SU-DHL-6 (cell line): ENCODE data around the gene GPR84.

Source experiments
- H2AFZ ChIP-seq: fragments of 200-600 bp; sonication (generic); 2 replicates; pipeline ENCODE4 v1.6.1; 2014; ENCODE audit warnings: low read depth, mild to moderate bottlenecking, moderate library complexity, mixed read lengths, antibody characterized with exemption, low read length; ENCODE audit not compliant: severe bottlenecking
- H3F3A ChIP-seq: fragments of 200-600 bp; shearing (Covaris generic); 2 replicates; pipeline ENCODE4 v1.6.0; 2016; ENCODE audit warnings: antibody characterized with exemption, mild to moderate bottlenecking; ENCODE audit not compliant: insufficient read depth
- H3K27ac ChIP-seq: fragments of 200-600 bp; sonication (generic); 2 replicates; pipeline ENCODE4 v1.5.1; 2016; ENCODE audit warnings: low read depth, mild to moderate bottlenecking, low read length, moderate library complexity, mixed read lengths
- H3K27me3 ChIP-seq: fragments of 200-600 bp; sonication (generic), shearing (Covaris generic); 2 replicates; pipeline ENCODE4 v1.6.0; 2014; ENCODE audit warnings: mild to moderate bottlenecking, low read length
- H3K36me3 ChIP-seq: fragments of 200-600 bp; sonication (generic); 2 replicates; pipeline ENCODE4 v1.6.1; 2014; ENCODE audit warnings: mild to moderate bottlenecking, low read length, mixed read lengths
- H3K4me2 ChIP-seq: fragments of 300-600, 200-600 bp; shearing (Covaris generic), sonication (generic); 2 replicates; pipeline ENCODE4 v1.6.0; 2014; ENCODE audit warnings: low read length, low read depth, mild to moderate bottlenecking; ENCODE audit not compliant: poor library complexity, severe bottlenecking
- H3K4me3 ChIP-seq: fragments of 200-600 bp; sonication (generic); 2 replicates; pipeline ENCODE4 v1.5.1; 2014; ENCODE audit warnings: antibody characterized with exemption, low read length, mild to moderate bottlenecking, mixed read lengths; ENCODE audit not compliant: insufficient read depth, poor library complexity, severe bottlenecking
- H3K79me2 ChIP-seq: fragments of 200-600 bp; sonication (generic); 2 replicates; pipeline ENCODE4 v1.6.1; 2014; ENCODE audit warnings: mild to moderate bottlenecking, low read length, moderate library complexity; ENCODE audit not compliant: insufficient read depth
- H3K9ac ChIP-seq: fragments of 200-600 bp; sonication (generic); 2 replicates; pipeline ENCODE4 v1.7.0; 2014; ENCODE audit warnings: mild to moderate bottlenecking, low read length
- H3K9me2 ChIP-seq: fragments of 200-600 bp; sonication (generic); replicated peaks from 2 replicates; pipeline ENCODE4 v1.6.1; 2014; ENCODE audit warnings: low read length; ENCODE audit not compliant: insufficient read depth
- H3K9me3 ChIP-seq: fragments of 200-600 bp; sonication (generic); 2 replicates; pipeline ENCODE4 v1.6.1; 2014; ENCODE audit warnings: low read length, mixed read lengths; ENCODE audit not compliant: insufficient read depth
- H4K20me1 ChIP-seq: fragments of 200-600 bp; sonication (generic); 2 replicates; pipeline ENCODE4 v1.6.1; 2014; ENCODE audit warnings: low read depth, mild to moderate bottlenecking, antibody characterized with exemption, low read length, moderate library complexity, mixed read lengths
- EZH2phosphoT487 ChIP-seq: fragments of 200-600 bp; sonication (generic), shearing (Covaris generic); conservative IDR thresholded peaks from 2 replicates; pipeline ENCODE4 v1.6.1; 2018; ENCODE audit warnings: mild to moderate bottlenecking, antibody characterized with exemption, low read length, moderate library complexity, mixed read lengths
- TF ChIP-seq, protein P1 (sequence below): fragments of 200-600 bp; sonication (generic); IDR thresholded peaks from one replicate; pipeline ENCODE4 v1.5.1; 2017; ENCODE audit warnings: antibody characterized with exemption, mild to moderate bottlenecking, low read length, moderate library complexity; ENCODE audit not compliant: insufficient read depth, poor library complexity, severe bottlenecking

The GPR84 gene

DNA sequence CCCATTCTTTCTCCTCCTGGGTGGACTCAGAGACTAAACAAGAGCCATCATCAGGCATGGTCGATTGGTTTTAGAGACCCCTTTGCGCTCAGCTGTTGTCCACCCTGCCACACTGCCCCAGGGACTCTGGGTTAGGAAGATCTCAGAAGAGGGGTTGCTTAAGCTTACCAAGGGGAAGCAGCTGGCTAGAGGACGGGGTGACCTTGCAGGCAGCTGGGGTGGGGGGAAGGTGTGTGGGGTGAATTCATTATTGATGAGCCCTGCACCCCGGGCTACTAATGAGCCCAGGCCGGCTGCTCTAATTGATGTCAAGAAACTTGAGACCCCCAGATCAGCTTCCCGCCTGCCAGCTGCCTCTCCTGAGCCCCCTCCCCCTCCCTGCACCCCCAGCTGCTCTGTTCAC lies 28.9 kb upstream of the GPR84 start:
- no peaks in the 10 kb centered on the region for H3F3A ChIP-seq
- H3K27me3 ChIP-seq: no peaks in the 10 kb centered on the region
- no peaks in the 10 kb centered on the region for H3K36me3 ChIP-seq
- TF ChIP-seq EZH2phosphoT487: no peak
- TF ChIP-seq, protein P1, sequence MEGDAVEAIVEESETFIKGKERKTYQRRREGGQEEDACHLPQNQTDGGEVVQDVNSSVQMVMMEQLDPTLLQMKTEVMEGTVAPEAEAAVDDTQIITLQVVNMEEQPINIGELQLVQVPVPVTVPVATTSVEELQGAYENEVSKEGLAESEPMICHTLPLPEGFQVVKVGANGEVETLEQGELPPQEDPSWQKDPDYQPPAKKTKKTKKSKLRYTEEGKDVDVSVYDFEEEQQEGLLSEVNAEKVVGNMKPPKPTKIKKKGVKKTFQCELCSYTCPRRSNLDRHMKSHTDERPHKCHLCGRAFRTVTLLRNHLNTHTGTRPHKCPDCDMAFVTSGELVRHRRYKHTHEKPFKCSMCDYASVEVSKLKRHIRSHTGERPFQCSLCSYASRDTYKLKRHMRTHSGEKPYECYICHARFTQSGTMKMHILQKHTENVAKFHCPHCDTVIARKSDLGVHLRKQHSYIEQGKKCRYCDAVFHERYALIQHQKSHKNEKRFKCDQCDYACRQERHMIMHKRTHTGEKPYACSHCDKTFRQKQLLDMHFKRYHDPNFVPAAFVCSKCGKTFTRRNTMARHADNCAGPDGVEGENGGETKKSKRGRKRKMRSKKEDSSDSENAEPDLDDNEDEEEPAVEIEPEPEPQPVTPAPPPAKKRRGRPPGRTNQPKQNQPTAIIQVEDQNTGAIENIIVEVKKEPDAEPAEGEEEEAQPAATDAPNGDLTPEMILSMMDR: no peak
- H3K9me2 ChIP-seq: no peaks in the 10 kb centered on the region
- no peak overlapping the region for H3K4me3 ChIP-seq
- H3K4me2 ChIP-seq: no peak overlapping the region
- no peaks in the 10 kb centered on the region for H4K20me1 ChIP-seq
- no peak overlapping the region for H3K9ac ChIP-seq
- H2AFZ ChIP-seq: no peak overlapping the region
- no peak overlapping the region for H3K27ac ChIP-seq
- H3K79me2 ChIP-seq: no peaks in the 10 kb centered on the region
- H3K9me3 ChIP-seq: no peaks in the 10 kb centered on the region

DNA sequence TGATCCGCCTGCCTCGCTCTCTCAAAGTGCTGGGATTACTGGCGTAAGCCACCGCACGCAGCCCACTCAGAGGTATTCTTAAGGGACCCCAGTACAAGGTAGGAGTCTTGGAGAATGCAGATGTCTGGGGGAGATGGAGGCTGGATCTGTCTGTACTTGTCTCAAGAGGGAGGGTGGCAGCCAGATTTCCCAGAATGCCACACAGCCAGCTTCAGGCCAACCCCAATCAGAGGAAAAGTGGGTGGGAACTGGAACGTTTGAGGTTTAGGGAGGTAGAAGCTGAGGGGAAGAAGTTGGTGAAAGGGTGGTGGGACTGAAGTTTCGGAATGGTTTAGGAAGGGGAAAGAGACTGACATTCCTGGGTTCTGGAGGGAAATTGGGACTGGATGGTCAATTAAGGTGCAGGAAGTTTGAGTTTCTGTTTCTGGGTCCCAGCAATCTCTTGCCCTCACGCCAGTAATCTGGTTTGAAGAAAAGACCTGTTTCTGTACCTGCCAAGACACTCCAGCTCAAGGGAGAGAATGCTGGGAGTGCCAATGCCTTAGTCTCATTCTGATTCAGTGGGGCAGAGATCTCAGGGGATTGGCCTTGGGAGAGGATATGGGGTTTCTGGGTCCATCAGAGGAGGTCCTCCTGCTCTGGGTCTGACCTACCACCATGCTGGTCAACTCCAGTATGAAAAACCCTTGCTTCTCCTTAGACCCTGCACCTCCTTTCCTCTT lies 28.4 kb upstream of the GPR84 start:
- Histone ChIP-seq H3K27ac (no peak overlapping the region), H3F3A (no peaks in the 10 kb centered on the region), H3K9ac (no peak overlapping the region)

DNA sequence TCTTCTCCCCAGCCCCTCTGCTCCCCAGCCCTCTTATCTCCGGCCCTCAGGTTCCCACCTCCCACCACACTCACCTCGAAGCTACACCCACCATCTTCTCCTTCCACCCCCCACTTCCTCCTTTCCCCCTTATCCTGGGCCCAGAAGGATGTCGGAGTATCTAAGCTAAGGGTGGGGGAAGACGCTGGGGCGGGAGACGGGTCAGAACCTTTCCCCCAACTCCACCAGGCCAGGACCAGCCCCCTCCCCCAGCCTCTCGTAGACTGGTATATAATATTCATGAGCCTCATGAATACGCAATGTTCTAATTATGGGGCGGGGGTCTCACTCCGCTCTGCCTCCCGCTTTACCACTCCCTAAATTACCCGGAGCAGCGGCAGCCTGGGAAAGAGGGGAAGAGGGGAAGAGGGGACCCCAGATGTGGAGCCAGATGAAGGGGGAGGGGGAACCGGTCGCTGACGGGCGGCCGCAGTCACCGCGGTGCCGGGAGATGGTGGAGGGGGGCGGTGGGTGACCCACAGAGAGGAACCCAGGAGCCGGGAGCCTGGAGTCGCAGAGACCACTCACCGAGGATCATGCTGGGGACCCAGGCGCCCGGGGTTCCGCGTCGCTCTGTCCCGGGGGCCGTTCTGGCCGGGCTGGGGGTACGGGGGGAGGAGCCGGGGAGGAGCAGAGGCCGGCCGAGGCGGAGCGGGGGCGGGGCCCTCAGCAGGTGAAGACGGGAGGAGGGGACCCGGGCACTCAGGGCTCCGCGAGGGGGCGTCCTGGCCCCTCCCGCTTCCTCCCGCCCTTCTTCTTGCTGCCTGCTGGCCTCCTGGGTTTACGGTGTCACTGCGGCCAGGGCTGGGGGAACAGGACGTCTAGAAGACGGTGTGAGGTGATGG lies 26.6 kb upstream of the GPR84 start:
- H3K9me3 ChIP-seq: no peaks in the 10 kb centered on the region
- H3K4me2 ChIP-seq: peak overlapping the region; percentile 90
- peak overlapping the region; percentile 53 for H3K9ac ChIP-seq
- H3K79me2 ChIP-seq: no peaks in the 10 kb centered on the region
- no peaks in the 10 kb centered on the region for H3K27me3 ChIP-seq
- H3K4me3 ChIP-seq: peak overlapping the region; percentile 67
- no peak overlapping the region for H3K27ac ChIP-seq
- H3K9me2 ChIP-seq: no peaks in the 10 kb centered on the region
- no peaks in the 10 kb centered on the region for H4K20me1 ChIP-seq
- no peaks in the 10 kb centered on the region for H3F3A ChIP-seq
- no peak for TF ChIP-seq EZH2phosphoT487
- TF ChIP-seq, protein P1: peak; percentile 31
- no peaks in the 10 kb centered on the region for H3K36me3 ChIP-seq
- peak overlapping the region; percentile 87 for H2AFZ ChIP-seq

More for the DNA sequence above, 28.4 kb upstream of the GPR84 start:
- no peaks in the 10 kb centered on the region for H3K79me2 ChIP-seq
- TF ChIP-seq, protein P1: no peak
- no peak for TF ChIP-seq EZH2phosphoT487
- no peaks in the 10 kb centered on the region for H4K20me1 ChIP-seq
- H3K4me3 ChIP-seq: no peak overlapping the region
- H3K9me3 ChIP-seq: no peaks in the 10 kb centered on the region
- H3K9me2 ChIP-seq: no peaks in the 10 kb centered on the region
- no peak overlapping the region for H3K4me2 ChIP-seq
- no peak overlapping the region for H2AFZ ChIP-seq
- H3K36me3 ChIP-seq: no peaks in the 10 kb centered on the region
- no peaks in the 10 kb centered on the region for H3K27me3 ChIP-seq
